GM12892 (cell line): ENCODE measurements around the gene CRIP1.

ENCODE experiments used
- POLR2A ChIP-seq: IDR thresholded peaks from 2 replicates; pipeline ENCODE4 v1.6.1; 2011; ENCODE audit warnings: low read depth, low read length, control low read depth
- POLR2AphosphoS5 ChIP-seq: IDR thresholded peaks from 2 replicates; pipeline ENCODE4 v1.6.1; 2011; ENCODE audit warnings: low read depth, low read length, control low read depth
- TAF1 ChIP-seq: IDR thresholded peaks from 2 replicates; pipeline ENCODE4 v1.6.1; 2011; ENCODE audit warnings: low read depth, mild to moderate bottlenecking, control low read depth, low read length, borderline replicate concordance

GRCh38 chr14:105452963-105453362, 33.7 kb upstream of the CRIP1 start:
- no peak for TF ChIP-seq TAF1
- no peak for TF ChIP-seq POLR2A
- no peak for TF ChIP-seq POLR2AphosphoS5
